HepG2 (cell line): ENCODE measurements around the gene PRKCE. TPM values are rescaled to one million over a fixed set of nuclear protein-coding genes. Genes with fewer than 3 reads are reported as not detected.

Experiments
- CENPX ChIP-seq: sonication (generic); formaldehyde crosslinking; IDR thresholded peaks from 2 replicates; pipeline ENCODE4 v1.9.0; 2021; ENCODE audit warnings: mild to moderate bottlenecking, missing genetic modification reagents, moderate library complexity
- CSRNP1 ChIP-seq: sonication (generic); formaldehyde crosslinking; IDR thresholded peaks from 2 replicates; pipeline ENCODE4 v1.8.1; 2023; ENCODE audit warnings: mild to moderate bottlenecking, missing genetic modification reagents
- FOXC1 ChIP-seq: sonication (generic); formaldehyde crosslinking; IDR thresholded peaks from 2 replicates; pipeline ENCODE4 v1.8.0; 2022; ENCODE audit warnings: mild to moderate bottlenecking, missing genetic modification reagents, borderline replicate concordance
- JUND ChIP-seq: sonication (generic); formaldehyde crosslinking; IDR thresholded peaks from 2 replicates; pipeline ENCODE4 v1.8.0; 2022; ENCODE audit warnings: mild to moderate bottlenecking, missing genetic modification reagents
- MIER3 ChIP-seq: IDR thresholded peaks from 2 replicates; pipeline ENCODE4 v1.6.1; 2016; ENCODE audit warnings: missing compliant biosample characterization, borderline replicate concordance
- MXD4 ChIP-seq: IDR thresholded peaks from 2 replicates; pipeline ENCODE4 v1.6.1; 2016; ENCODE audit warnings: mild to moderate bottlenecking, missing biosample characterization, missing genetic modification reagents
- MZF1 ChIP-seq: sonication (generic); formaldehyde crosslinking; IDR thresholded peaks from 2 replicates; pipeline ENCODE4 v1.8.1; 2023; ENCODE audit warnings: mild to moderate bottlenecking, missing genetic modification reagents, borderline replicate concordance
- PPARG ChIP-seq: conservative IDR thresholded peaks from 2 replicates; pipeline ENCODE4 v1.6.1; 2016; ENCODE audit warnings: missing biosample characterization, missing genetic modification reagents
- RELA ChIP-seq: sonication (generic); formaldehyde crosslinking; IDR thresholded peaks from 2 replicates; pipeline ENCODE4 v1.4.0; 2020; ENCODE audit warnings: missing genetic modification reagents
- REPIN1 ChIP-seq: sonication (generic); formaldehyde crosslinking; IDR thresholded peaks from 2 replicates; pipeline ENCODE4 v1.8.0; 2022; ENCODE audit warnings: missing genetic modification reagents, low read depth, mild to moderate bottlenecking, borderline replicate concordance
- STAG1 ChIP-seq: sonication (generic); formaldehyde crosslinking; IDR thresholded peaks from 2 replicates; pipeline ENCODE4 v1.4.0; 2020; ENCODE audit warnings: missing genetic modification reagents
- XBP1 ChIP-seq: sonication (generic); formaldehyde crosslinking; IDR thresholded peaks from 2 replicates; pipeline ENCODE4 v1.5.0; 2020; ENCODE audit warnings: missing genetic modification reagents
- ZFP36L1 ChIP-seq: sonication (generic); formaldehyde crosslinking; IDR thresholded peaks from 2 replicates; pipeline ENCODE4 v1.8.0; 2022; ENCODE audit warnings: mild to moderate bottlenecking, missing genetic modification reagents, moderate library complexity
- ZFP62 ChIP-seq: sonication (generic); formaldehyde crosslinking; IDR thresholded peaks from 2 replicates; pipeline ENCODE4 v1.4.0; 2020; ENCODE audit warnings: missing genetic modification reagents
- ZNF512 ChIP-seq: sonication (generic); formaldehyde crosslinking; IDR thresholded peaks from 2 replicates; pipeline ENCODE4 v1.4.0; 2020; ENCODE audit warnings: mild to moderate bottlenecking, missing genetic modification reagents
- ZNF710 ChIP-seq: sonication (generic); formaldehyde crosslinking; IDR thresholded peaks from 2 replicates; pipeline ENCODE4 v1.5.0; 2020; ENCODE audit warnings: mild to moderate bottlenecking, missing genetic modification reagents, borderline replicate concordance
- polyA plus RNA-seq, 8 experiments: library from polyadenylated mRNA; depleted of rRNA in 3 of 8; stranded (reverse) in 7 of 8; unstranded in 1 of 8; fragments of >200 nt; fragmentation: Illumina TruSeq in 4 of 8; extraction: Trizol in 4 of 8; gene quantifications; 2 replicates each; pipeline versions ENCODE4 v1.2.1 to v1.2.3, GENCODE V29; 2011 to 2016; ENCODE audit warnings: low read depth in 4 of 8, missing spikeins in 1 of 8, mixed read lengths in 1 of 8; ENCODE audit not compliant: insufficient read depth in 1 of 8
- total RNA-seq, 5 experiments: library from RNA; depleted of rRNA; stranded (reverse); fragments of >200 nt; fragmentation: Illumina TruSeq; extraction: Trizol; gene quantifications; 2 replicates each; pipeline ENCODE4 v1.2.3, GENCODE V29; 2016; ENCODE audit warnings: low read depth in 1 of 5
- TF ChIP-seq, protein P1 (sequence below): sonication (generic); formaldehyde crosslinking; IDR thresholded peaks from 2 replicates; pipeline ENCODE4 v1.5.0; 2020; ENCODE audit warnings: mild to moderate bottlenecking, missing genetic modification reagents
- TF ChIP-seq, protein P2 (sequence below): IDR thresholded peaks from 2 replicates; pipeline ENCODE4 v1.6.1; 2016; ENCODE audit warnings: low read depth, control low read depth

PRKCE gene
- total and polyA plus RNA-seq, 2 of the 13 experiments (the other 11 are each of a cell fraction or from before 2014, with no cell fraction given), result 1.0 to 3.9 TPM

DNA sequence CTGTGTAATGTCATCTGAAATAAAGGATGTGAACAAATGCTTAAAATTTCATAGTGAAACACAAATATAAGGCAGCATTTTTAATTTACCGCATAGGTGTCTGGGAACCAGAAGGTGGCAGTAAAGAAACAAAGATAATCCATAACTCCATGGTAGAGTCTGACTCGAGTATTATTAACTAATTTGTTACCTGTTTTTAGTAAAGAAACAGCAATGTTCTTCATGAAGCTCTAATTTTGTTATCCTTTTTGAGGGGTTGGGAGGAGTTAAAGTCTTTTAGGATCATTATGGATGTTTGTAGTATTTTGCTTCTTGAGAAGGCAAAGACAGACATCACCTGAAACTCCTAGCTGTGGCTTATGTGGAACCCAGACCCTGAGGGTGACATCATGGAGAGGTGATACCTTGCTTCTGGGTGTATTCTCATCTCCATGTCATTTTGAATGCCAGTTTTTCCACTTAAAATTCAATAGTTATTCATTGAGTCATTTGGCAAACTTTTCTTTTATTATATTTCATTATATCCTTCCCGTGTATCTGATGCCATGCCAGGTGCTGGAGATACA, 359.5 kb downstream of the PRKCE start (continued):
- TF ChIP-seq, protein P1, sequence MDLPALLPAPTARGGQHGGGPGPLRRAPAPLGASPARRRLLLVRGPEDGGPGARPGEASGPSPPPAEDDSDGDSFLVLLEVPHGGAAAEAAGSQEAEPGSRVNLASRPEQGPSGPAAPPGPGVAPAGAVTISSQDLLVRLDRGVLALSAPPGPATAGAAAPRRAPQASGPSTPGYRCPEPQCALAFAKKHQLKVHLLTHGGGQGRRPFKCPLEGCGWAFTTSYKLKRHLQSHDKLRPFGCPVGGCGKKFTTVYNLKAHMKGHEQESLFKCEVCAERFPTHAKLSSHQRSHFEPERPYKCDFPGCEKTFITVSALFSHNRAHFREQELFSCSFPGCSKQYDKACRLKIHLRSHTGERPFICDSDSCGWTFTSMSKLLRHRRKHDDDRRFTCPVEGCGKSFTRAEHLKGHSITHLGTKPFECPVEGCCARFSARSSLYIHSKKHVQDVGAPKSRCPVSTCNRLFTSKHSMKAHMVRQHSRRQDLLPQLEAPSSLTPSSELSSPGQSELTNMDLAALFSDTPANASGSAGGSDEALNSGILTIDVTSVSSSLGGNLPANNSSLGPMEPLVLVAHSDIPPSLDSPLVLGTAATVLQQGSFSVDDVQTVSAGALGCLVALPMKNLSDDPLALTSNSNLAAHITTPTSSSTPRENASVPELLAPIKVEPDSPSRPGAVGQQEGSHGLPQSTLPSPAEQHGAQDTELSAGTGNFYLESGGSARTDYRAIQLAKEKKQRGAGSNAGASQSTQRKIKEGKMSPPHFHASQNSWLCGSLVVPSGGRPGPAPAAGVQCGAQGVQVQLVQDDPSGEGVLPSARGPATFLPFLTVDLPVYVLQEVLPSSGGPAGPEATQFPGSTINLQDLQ, result no peak
- TF ChIP-seq MIER3 (CRISPR knock-in tag) (no peak), FOXC1 (CRISPR knock-in tag) (no peak), ZNF710 (CRISPR knock-in tag) (no peak), XBP1 (CRISPR knock-in tag) (no peak), MXD4 (CRISPR knock-in tag) (no peak), MZF1 (no peak), REPIN1 (CRISPR knock-in tag) (no peak), ZFP62 (CRISPR knock-in tag) (no peak), PPARG (CRISPR knock-in tag) (no peak), ZFP36L1 (CRISPR knock-in tag) (no peak), CENPX (no peak), JUND (CRISPR knock-in tag) (no peak), CSRNP1 (no peak), STAG1 (CRISPR knock-in tag) (peak; percentile 84), ZNF512 (CRISPR knock-in tag) (no peak), RELA (no peak)
- TF ChIP-seq, protein P2, sequence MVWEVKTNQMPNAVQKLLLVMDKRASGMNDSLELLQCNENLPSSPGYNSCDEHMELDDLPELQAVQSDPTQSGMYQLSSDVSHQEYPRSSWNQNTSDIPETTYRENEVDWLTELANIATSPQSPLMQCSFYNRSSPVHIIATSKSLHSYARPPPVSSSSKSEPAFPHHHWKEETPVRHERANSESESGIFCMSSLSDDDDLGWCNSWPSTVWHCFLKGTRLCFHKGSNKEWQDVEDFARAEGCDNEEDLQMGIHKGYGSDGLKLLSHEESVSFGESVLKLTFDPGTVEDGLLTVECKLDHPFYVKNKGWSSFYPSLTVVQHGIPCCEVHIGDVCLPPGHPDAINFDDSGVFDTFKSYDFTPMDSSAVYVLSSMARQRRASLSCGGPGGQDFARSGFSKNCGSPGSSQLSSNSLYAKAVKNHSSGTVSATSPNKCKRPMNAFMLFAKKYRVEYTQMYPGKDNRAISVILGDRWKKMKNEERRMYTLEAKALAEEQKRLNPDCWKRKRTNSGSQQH (CRISPR knock-in tag), result no peak
